PC-3 (cell line): ENCODE data around the gene ELF3.
"Not testable (repeated sequence)": the region's sequence is repeated elsewhere in the genome, so short reads cannot be mapped to it uniquely, and the experiment has no call there.

ENCODE experiments used
- EZH2 ChIP-seq: fragments of 300-600 bp; sonication (generic); IDR thresholded peaks from one replicate; pipeline ENCODE4 v1.6.1; 2017; ENCODE audit warnings: antibody characterized with exemption, mild to moderate bottlenecking, low read length; ENCODE audit not compliant: unreplicated experiment
- EZH2phosphoT487 ChIP-seq: fragments of 300-600 bp; sonication (generic); IDR thresholded peaks from 2 replicates; pipeline ENCODE4 v1.6.1; 2018; ENCODE audit warnings: mild to moderate bottlenecking, antibody characterized with exemption, low read length, borderline replicate concordance
- TF ChIP-seq, protein P1 (sequence below): fragments of 300-600 bp; sonication (generic); conservative IDR thresholded peaks from 2 replicates; pipeline ENCODE4 v1.5.1; 2017; ENCODE audit warnings: antibody characterized with exemption, low read depth, mild to moderate bottlenecking, low read length

DNA sequence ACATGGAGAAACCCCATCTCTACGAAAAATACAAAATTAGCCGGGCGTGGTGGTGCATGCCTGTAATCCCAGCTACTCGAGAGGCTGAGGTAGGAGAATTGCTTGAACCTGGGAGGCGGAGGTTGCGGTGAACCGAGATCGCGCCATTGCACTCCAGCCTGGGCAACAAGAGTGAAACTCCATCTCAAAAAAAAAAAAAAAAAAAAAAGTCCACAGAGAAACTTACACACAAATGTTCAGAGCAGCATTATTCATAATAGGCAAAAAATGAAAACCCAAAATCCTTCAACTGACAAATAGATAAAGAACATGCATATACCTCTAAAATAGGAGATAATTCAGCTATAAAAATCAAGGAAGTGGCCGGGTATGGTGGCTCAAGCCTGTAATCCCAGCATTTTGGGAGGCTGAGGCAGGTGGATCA, 54.5 kb downstream of the ELF3 start:
- TF ChIP-seq, protein P1, sequence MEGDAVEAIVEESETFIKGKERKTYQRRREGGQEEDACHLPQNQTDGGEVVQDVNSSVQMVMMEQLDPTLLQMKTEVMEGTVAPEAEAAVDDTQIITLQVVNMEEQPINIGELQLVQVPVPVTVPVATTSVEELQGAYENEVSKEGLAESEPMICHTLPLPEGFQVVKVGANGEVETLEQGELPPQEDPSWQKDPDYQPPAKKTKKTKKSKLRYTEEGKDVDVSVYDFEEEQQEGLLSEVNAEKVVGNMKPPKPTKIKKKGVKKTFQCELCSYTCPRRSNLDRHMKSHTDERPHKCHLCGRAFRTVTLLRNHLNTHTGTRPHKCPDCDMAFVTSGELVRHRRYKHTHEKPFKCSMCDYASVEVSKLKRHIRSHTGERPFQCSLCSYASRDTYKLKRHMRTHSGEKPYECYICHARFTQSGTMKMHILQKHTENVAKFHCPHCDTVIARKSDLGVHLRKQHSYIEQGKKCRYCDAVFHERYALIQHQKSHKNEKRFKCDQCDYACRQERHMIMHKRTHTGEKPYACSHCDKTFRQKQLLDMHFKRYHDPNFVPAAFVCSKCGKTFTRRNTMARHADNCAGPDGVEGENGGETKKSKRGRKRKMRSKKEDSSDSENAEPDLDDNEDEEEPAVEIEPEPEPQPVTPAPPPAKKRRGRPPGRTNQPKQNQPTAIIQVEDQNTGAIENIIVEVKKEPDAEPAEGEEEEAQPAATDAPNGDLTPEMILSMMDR, result not testable (repeated sequence)
- not testable (repeated sequence) for TF ChIP-seq EZH2, EZH2phosphoT487
